Measurements from ENCODE around the gene TNF. TPM values are rescaled to one million over a fixed set of nuclear protein-coding genes. Genes with fewer than 3 reads are reported as not detected.

Gene TNF
- polyA plus RNA-seq, 1 of the 3 experiments (the other 2 are of a cell fraction): not detected

- Histone ChIP-seq H3K9ac (no peak overlapping the region), H3K36me3 (replicated peaks in 1 of 2; ENCODE audit: control insufficient read depth in 1 of 2, insufficient read depth in 2 of 2, low read length in 1 of 2) (no peaks in the 10 kb centered on the region), H3K27me3 (ENCODE audit: insufficient read depth) (no peaks in the 10 kb centered on the region), H3K79me2 (ENCODE audit: insufficient read depth) (no peaks in the 10 kb centered on the region), H3F3A (replicated peaks; ENCODE audit: insufficient read depth) (peaks cover 6% of the 10 kb centered on the region), H2AFZ (ENCODE audit: low read depth) (no peak overlapping the region), H3K4me2 (no peak overlapping the region), H3K4me1 (ENCODE audit: control insufficient read depth in 1 of 2, insufficient read depth in 2 of 2, low read depth in 1 of 2, low read length in 1 of 2) (no peaks in the 10 kb centered on the region; a peak in 1 of 4 replicates), H3K27ac (ENCODE audit: low read depth in 2 of 2, low read length in 1 of 2) (no peak overlapping the region), H3K9me2 (no peaks in the 10 kb centered on the region), H4K20me1 (ENCODE audit: insufficient read depth) (no peaks in the 10 kb centered on the region), H3K9me3 (no peaks in the 10 kb centered on the region), H3K4me3 (ENCODE audit: low read depth in 2 of 2, low read length in 1 of 2) (no peak overlapping the region)
- no peak for DNase-seq
- ChIA-PET POLR2A (no interaction called here), CTCF (interaction anchor here (7.0 kb wide), 1 partner anchor 16 kb away, joined by 35 read pairs; no protein-coding TSS in a partner anchor)
- WGBS (ENCODE audit: low lambda C conversion rate): 83% methylated on average over 7 of the region's 8 CpGs
- TF ChIP-seq YY1 (IDR thresholded peaks at IDR 0.05; ENCODE audit: low read depth) (no peak), RCOR1 (IDR thresholded peaks at IDR 0.05; ENCODE audit: low read length) (no peak), MXI1 (IDR thresholded peaks at IDR 0.05; ENCODE audit: low read depth, low read length) (no peak), JUND (IDR thresholded peaks at IDR 0.05) (no peak), RFX5 (IDR thresholded peaks at IDR 0.05; ENCODE audit: low read length) (no peak), NRF1 (IDR thresholded peaks at IDR 0.05; ENCODE audit: low read depth, low read length) (no peak), FOSL2 (IDR thresholded peaks at IDR 0.05; ENCODE audit: borderline replicate concordance, low read depth) (no peak), GATA2 (CRISPR knock-in tag; IDR thresholded peaks at IDR 0.05) (no peak), TAF1 (IDR thresholded peaks at IDR 0.05; ENCODE audit: borderline replicate concordance, low read depth, low read length) (no peak), SIN3A (IDR thresholded peaks at IDR 0.05; ENCODE audit: borderline replicate concordance, low read depth, low read length) (no peak), ELF1 (IDR thresholded peaks at IDR 0.05) (no peak), TCF12 (IDR thresholded peaks at IDR 0.05) (no peak)
- TF ChIP-seq, protein P1, sequence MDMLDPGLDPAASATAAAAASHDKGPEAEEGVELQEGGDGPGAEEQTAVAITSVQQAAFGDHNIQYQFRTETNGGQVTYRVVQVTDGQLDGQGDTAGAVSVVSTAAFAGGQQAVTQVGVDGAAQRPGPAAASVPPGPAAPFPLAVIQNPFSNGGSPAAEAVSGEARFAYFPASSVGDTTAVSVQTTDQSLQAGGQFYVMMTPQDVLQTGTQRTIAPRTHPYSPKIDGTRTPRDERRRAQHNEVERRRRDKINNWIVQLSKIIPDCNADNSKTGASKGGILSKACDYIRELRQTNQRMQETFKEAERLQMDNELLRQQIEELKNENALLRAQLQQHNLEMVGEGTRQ (IDR thresholded peaks at IDR 0.05; ENCODE audit: borderline replicate concordance, low read depth, low read length): no peak
- TF ChIP-seq, protein P2, sequence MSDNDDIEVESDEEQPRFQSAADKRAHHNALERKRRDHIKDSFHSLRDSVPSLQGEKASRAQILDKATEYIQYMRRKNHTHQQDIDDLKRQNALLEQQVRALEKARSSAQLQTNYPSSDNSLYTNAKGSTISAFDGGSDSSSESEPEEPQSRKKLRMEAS (IDR thresholded peaks at IDR 0.05; ENCODE audit: low read depth): no peak
Measured at GRCh38 chr6:31614075-31614619, 38.8 kb downstream of the TNF start.

- no peak for DNase-seq
- 87% methylated on average over 6 of the region's 6 CpGs for WGBS (ENCODE audit: low lambda C conversion rate)
- no peak within 1 kb of the TSS for H3K4me2 ChIP-seq
- no peak within 1 kb of the TSS for H3K27ac ChIP-seq (ENCODE audit: low read depth in 2 of 2, low read length in 1 of 2)
- peaks cover 11% of the 10 kb centered on the region for H3F3A ChIP-seq (replicated peaks; ENCODE audit: insufficient read depth)
- ChIA-PET CTCF (interaction anchor here (1.1 to 7.0 kb wide), 2 partner anchors 11 to 17 kb away, joined by 3 to 35 read pairs; no protein-coding TSS in a partner anchor), POLR2A (no interaction called here)
- no peak within 1 kb of the TSS for H3K4me3 ChIP-seq (ENCODE audit: low read depth in 2 of 2, low read length in 1 of 2)
- H3K79me2 ChIP-seq (ENCODE audit: insufficient read depth): no peaks in the 10 kb centered on the region
- H3K9me3 ChIP-seq: no peaks in the 10 kb centered on the region
- no peak within 1 kb of the TSS for H2AFZ ChIP-seq (ENCODE audit: low read depth)
- H4K20me1 ChIP-seq (ENCODE audit: insufficient read depth): no peaks in the 10 kb centered on the region
- H3K9me2 ChIP-seq: no peaks in the 10 kb centered on the region
- H3K4me1 ChIP-seq (ENCODE audit: control insufficient read depth in 1 of 2, insufficient read depth in 2 of 2, low read depth in 1 of 2, low read length in 1 of 2): no peaks in the 10 kb centered on the region; a peak in 1 of 4 replicates
- H3K27me3 ChIP-seq (ENCODE audit: insufficient read depth): no peaks in the 10 kb centered on the region
- H3K9ac ChIP-seq: no peak within 1 kb of the TSS
- H3K36me3 ChIP-seq (replicated peaks in 1 of 2; ENCODE audit: control insufficient read depth in 1 of 2, insufficient read depth in 2 of 2, low read length in 1 of 2): no peaks in the 10 kb centered on the region
- TF ChIP-seq ZBTB33 (IDR thresholded peaks at IDR 0.05; ENCODE audit: borderline replicate concordance, low read depth): no peak
- no peak for TF ChIP-seq SIN3A (IDR thresholded peaks at IDR 0.05; ENCODE audit: borderline replicate concordance, low read depth, low read length)
- TF ChIP-seq RFX5 (IDR thresholded peaks at IDR 0.05; ENCODE audit: low read length): no peak
- TF ChIP-seq NRF1 (IDR thresholded peaks at IDR 0.05; ENCODE audit: low read depth, low read length): no peak
- no peak for TF ChIP-seq POLR2AphosphoS5 (IDR thresholded peaks at IDR 0.05; ENCODE audit: low read depth, low read length)
- no peak for TF ChIP-seq TEAD4 (IDR thresholded peaks at IDR 0.05; ENCODE audit: borderline replicate concordance, insufficient read depth)
- TF ChIP-seq EP300 (IDR thresholded peaks at IDR 0.05; ENCODE audit: borderline replicate concordance in 1 of 2, low read depth in 1 of 2, low read length in 1 of 2): no peak
- no peak for TF ChIP-seq SMC3 (IDR thresholded peaks at IDR 0.05; ENCODE audit: low read depth, low read length)
- no peak for TF ChIP-seq TAF1 (IDR thresholded peaks at IDR 0.05; ENCODE audit: borderline replicate concordance, low read depth, low read length)
- no peak for TF ChIP-seq NFIC (IDR thresholded peaks at IDR 0.05; ENCODE audit: borderline replicate concordance)
- no peak for TF ChIP-seq CHD2 (IDR thresholded peaks at IDR 0.05; ENCODE audit: low read length, partially characterized antibody)
- no peak for TF ChIP-seq PBX3 (IDR thresholded peaks at IDR 0.05)
- no peak for TF ChIP-seq JUND (IDR thresholded peaks at IDR 0.05)
- TF ChIP-seq MEF2A (IDR thresholded peaks at IDR 0.05; ENCODE audit: borderline replicate concordance, low read depth): no peak
- no peak for TF ChIP-seq MXI1 (IDR thresholded peaks at IDR 0.05; ENCODE audit: low read depth, low read length)
- no peak for TF ChIP-seq GABPA (IDR thresholded peaks at IDR 0.05; ENCODE audit: low read depth)
Measured at GRCh38 chr6:31614684-31615578, 39.6 kb downstream of the TNF start, which contains the start of gene AIF1. AIF1 (plus strand) TSS chr6:31615234; CDS start chr6:31615330, 96 bp downstream.
